ENCODE data around the gene TULP4.
"Not testable (repeated sequence)": the region's sequence is repeated elsewhere in the genome, so short reads cannot be mapped to it uniquely, and the experiment has no call there.

Gene TULP4

GRCh38 chr6:158470023-158470422 lies 157.8 kb downstream of the TULP4 start:
- not testable (repeated sequence) for DNase-seq (ENCODE audit: low spot score)

GRCh38 chr6:158471339-158471738 lies 159.1 kb downstream of the TULP4 start:
- no peak for DNase-seq (ENCODE audit: low spot score)

GRCh38 chr6:158472447-158472846 lies 160.2 kb downstream of the TULP4 start:
- no peak for DNase-seq (ENCODE audit: low spot score)

GRCh38 chr6:158474961-158475343 lies 162.7 kb downstream of the TULP4 start:
- DNase-seq (ENCODE audit: low spot score): peak; percentile 27

- DNase-seq (ENCODE audit: low spot score): no peak
Observed at GRCh38 chr6:158475344-158476302, 163.4 kb downstream of the TULP4 start.

GRCh38 chr6:158476389-158476788 lies 164.1 kb downstream of the TULP4 start:
- DNase-seq (ENCODE audit: low spot score): no peak

GRCh38 chr6:158477722-158478121 lies 165.5 kb downstream of the TULP4 start:
- not testable (repeated sequence) for DNase-seq (ENCODE audit: low spot score)

- DNase-seq (ENCODE audit: low spot score): no peak
Observed at GRCh38 chr6:158480989-158481388, 168.7 kb downstream of the TULP4 start.

GRCh38 chr6:158481690-158482473 lies 169.6 kb downstream of the TULP4 start:
- peak; percentile 82 for DNase-seq (ENCODE audit: low spot score)

- DNase-seq (ENCODE audit: low spot score): no peak
Observed at GRCh38 chr6:158485431-158485830, 173.2 kb downstream of the TULP4 start.

GRCh38 chr6:158487495-158487894 lies 175.2 kb downstream of the TULP4 start:
- peak; percentile 26 for DNase-seq (ENCODE audit: low spot score)

GRCh38 chr6:158488065-158488464 lies 175.8 kb downstream of the TULP4 start:
- peak; percentile 94 for DNase-seq (ENCODE audit: low spot score)

GRCh38 chr6:158489441-158489840 lies 177.2 kb downstream of the TULP4 start:
- no peak for DNase-seq (ENCODE audit: low spot score)

- DNase-seq (ENCODE audit: low spot score): no peak
Observed at GRCh38 chr6:158492881-158493280, 180.6 kb downstream of the TULP4 start.

GRCh38 chr6:158496700-158497099 lies 184.4 kb downstream of the TULP4 start:
- DNase-seq (ENCODE audit: low spot score): no peak

- no peak for DNase-seq (ENCODE audit: low spot score)
Observed at GRCh38 chr6:158497620-158498019, 185.4 kb downstream of the TULP4 start.

GRCh38 chr6:158498362-158498761 lies 186.1 kb downstream of the TULP4 start:
- DNase-seq (ENCODE audit: low spot score): no peak

GRCh38 chr6:158499601-158500000 lies 187.3 kb downstream of the TULP4 start:
- DNase-seq (ENCODE audit: low spot score): no peak

- no peak for DNase-seq (ENCODE audit: low spot score)
Observed at GRCh38 chr6:158500016-158500735, 187.9 kb downstream of the TULP4 start.

- DNase-seq (ENCODE audit: low spot score): no peak
Observed at GRCh38 chr6:158501360-158502262, 189.3 kb downstream of the TULP4 start.

- DNase-seq (ENCODE audit: low spot score): no peak
Observed at GRCh38 chr6:158502263-158502950, 190.1 kb downstream of the TULP4 start.

Data from hepatic stellate cell (primary cell).